ENCODE results near the gene PALLD. TPM values are rescaled to one million over a fixed set of nuclear protein-coding genes. Genes with fewer than 3 reads are reported as not detected.

PALLD gene
- total RNA-seq, 1 experiment from 2014 or later: 166 TPM

GRCh38 chr4:168707205-168707604 is 210.4 kb downstream of the PALLD start:
- Histone ChIP-seq H3K4me3 (replicated peaks in 1 of 2; ENCODE audit: low read depth in 1 of 2, low read length in 2 of 2) (no peak overlapping the region), H3K9ac (ENCODE audit: low read length) (no peak overlapping the region), H4K20me1 (ENCODE audit: insufficient read depth) (no peaks in the 10 kb centered on the region), H3K27me3 (ENCODE audit: insufficient read depth, low read length) (no peaks in the 10 kb centered on the region), H3K9me2 (ENCODE audit: insufficient read depth) (no peaks in the 10 kb centered on the region), H3K9me3 (ENCODE audit: control insufficient read depth in 1 of 2, insufficient read depth in 1 of 2, low read depth in 1 of 2, low read length in 2 of 2) (no peaks in the 10 kb centered on the region), H2AFZ (ENCODE audit: low read depth, low read length, poor library complexity, severe bottlenecking) (no peak overlapping the region), H3K4me1 (ENCODE audit: control insufficient read depth in 1 of 2, insufficient read depth in 2 of 2, low read length in 2 of 2) (peaks cover 0 to 11% of the 10 kb centered on the region in 2 experiments; a peak in 1 of 4 replicates), H3K36me3 (ENCODE audit: control insufficient read depth in 1 of 2, insufficient read depth in 2 of 2, low read length in 2 of 2) (peaks cover 7 to 9% of the 10 kb centered on the region in 2 experiments; a peak in 3 of 4 replicates), H3K27ac (ENCODE audit: low read depth, low read length) (no peak overlapping the region), H3K79me2 (ENCODE audit: insufficient read depth, low read length) (no peaks in the 10 kb centered on the region), H3K4me2 (ENCODE audit: low read length) (no peak overlapping the region)
- TF ChIP-seq RAD21 (IDR thresholded peaks at IDR 0.05; ENCODE audit: low read depth): no peak
- no peak for TF ChIP-seq EGR1 (IDR thresholded peaks at IDR 0.05; ENCODE audit: low read depth)
- no peak for TF ChIP-seq CBX3 (IDR thresholded peaks at IDR 0.05; ENCODE audit: low read depth)
- no peak for TF ChIP-seq JUND (IDR thresholded peaks at IDR 0.05)
- TF ChIP-seq SP1 (IDR thresholded peaks at IDR 0.05; ENCODE audit: low read depth): no peak
- no peak for TF ChIP-seq ZFX (IDR thresholded peaks at IDR 0.05)
- TF ChIP-seq FOSL1 (IDR thresholded peaks at IDR 0.05; ENCODE audit: low read depth): no peak; the same call in 1 of the 2 replicates
- TF ChIP-seq ZNF274 (IDR thresholded peaks at IDR 0.05; ENCODE audit: low read depth, low read length): no peak
- no peak for TF ChIP-seq CEBPB (IDR thresholded peaks at IDR 0.05; ENCODE audit: low read depth)
- TF ChIP-seq YY1 (IDR thresholded peaks at IDR 0.05; ENCODE audit: extremely low read depth, insufficient replicate concordance, low read depth, low read length): no peak
- TF ChIP-seq ELF1 (IDR thresholded peaks at IDR 0.05; ENCODE audit: borderline replicate concordance, low read depth): no peak
- intact Hi-C loops (cut with micrococcal nuclease): no loop called here
- ATAC-seq (no peak), DNase-seq (ENCODE audit: low read depth, low spot score) (no peak)
- ChIA-PET RAD21 (ENCODE audit: low non-redundant PET in 1 of 2, low total read pairs in 2 of 2, uncharacterized antibody in 2 of 2, unreplicated experiment in 2 of 2) (no interaction called here), POLR2A (no interaction called here), CTCF (interaction anchor here (1.1 to 1.2 kb wide), 2 partner anchors 215 to 216 kb away, joined by 3 read pairs; no protein-coding TSS in a partner anchor)
- BruUV-seq (replicated peaks): no TSS peak

GRCh38 chr4:168708108-168708507 is 211.3 kb downstream of the PALLD start:
- Histone ChIP-seq H3K27ac (ENCODE audit: low read depth, low read length) (no peak overlapping the region), H3K9me3 (ENCODE audit: control insufficient read depth in 1 of 2, insufficient read depth in 1 of 2, low read depth in 1 of 2, low read length in 2 of 2) (no peaks in the 10 kb centered on the region), H3K36me3 (ENCODE audit: control insufficient read depth in 1 of 2, insufficient read depth in 2 of 2, low read length in 2 of 2) (peaks cover 9% of the 10 kb centered on the region in 2 experiments; a peak in 3 of 4 replicates), H3K79me2 (ENCODE audit: insufficient read depth, low read length) (no peaks in the 10 kb centered on the region), H3K4me3 (replicated peaks in 1 of 2; ENCODE audit: low read depth in 1 of 2, low read length in 2 of 2) (no peak overlapping the region), H2AFZ (ENCODE audit: low read depth, low read length, poor library complexity, severe bottlenecking) (no peak overlapping the region), H3K9ac (ENCODE audit: low read length) (no peak overlapping the region), H3K4me2 (ENCODE audit: low read length) (no peak overlapping the region), H3K27me3 (ENCODE audit: insufficient read depth, low read length) (no peaks in the 10 kb centered on the region), H3K9me2 (ENCODE audit: insufficient read depth) (no peaks in the 10 kb centered on the region), H4K20me1 (ENCODE audit: insufficient read depth) (no peaks in the 10 kb centered on the region), H3K4me1 (ENCODE audit: control insufficient read depth in 1 of 2, insufficient read depth in 2 of 2, low read length in 2 of 2) (peaks cover 0 to 11% of the 10 kb centered on the region in 2 experiments; a peak in 1 of 4 replicates)
- no TSS peak for BruUV-seq (replicated peaks)
- RAD21 ChIA-PET (ENCODE audit: low non-redundant PET in 1 of 2, low total read pairs in 2 of 2, uncharacterized antibody in 2 of 2, unreplicated experiment in 2 of 2): no interaction called here
- no peak for DNase-seq (ENCODE audit: low read depth, low spot score)
- POLR2A ChIA-PET: no interaction called here
- no peak for ATAC-seq
- CTCF ChIA-PET: interaction anchor here (1.1 to 1.2 kb wide), 2 partner anchors 214 to 215 kb away, joined by 3 read pairs; no protein-coding TSS in a partner anchor
- intact Hi-C loops (cut with micrococcal nuclease): no loop called here
- TF ChIP-seq YY1 (IDR thresholded peaks at IDR 0.05; ENCODE audit: extremely low read depth, insufficient replicate concordance, low read depth, low read length) (no peak), POLR2A (IDR thresholded peaks at IDR 0.05; ENCODE audit: borderline replicate concordance, extremely low read depth, insufficient read depth, insufficient read length) (no peak), EZH2 (IDR thresholded peaks at IDR 0.05) (no peak), SRF (IDR thresholded peaks at IDR 0.05; ENCODE audit: low read depth) (no peak), ATF3 (IDR thresholded peaks at IDR 0.05) (no peak), SIN3A (IDR thresholded peaks at IDR 0.05; ENCODE audit: low read depth) (no peak), SP1 (IDR thresholded peaks at IDR 0.05; ENCODE audit: low read depth) (no peak), EGR1 (IDR thresholded peaks at IDR 0.05; ENCODE audit: low read depth) (no peak), ZFX (IDR thresholded peaks at IDR 0.05) (no peak), REST (IDR thresholded peaks at IDR 0.05; ENCODE audit: low read depth) (no peak), EZH2phosphoT487 (IDR thresholded peaks at IDR 0.05; ENCODE audit: borderline replicate concordance) (no peak), ZNF274 (IDR thresholded peaks at IDR 0.05; ENCODE audit: low read depth, low read length) (no peak)
